ENCODE data around the gene ECHDC3. TPM values are rescaled to one million over a fixed set of nuclear protein-coding genes. Genes with fewer than 3 reads are reported as not detected.

The ECHDC3 gene
- total RNA-seq, 8 experiments from 2014 or later = 0.59 to 1.9 (median 1.7) TPM; not detected in 2

DNA sequence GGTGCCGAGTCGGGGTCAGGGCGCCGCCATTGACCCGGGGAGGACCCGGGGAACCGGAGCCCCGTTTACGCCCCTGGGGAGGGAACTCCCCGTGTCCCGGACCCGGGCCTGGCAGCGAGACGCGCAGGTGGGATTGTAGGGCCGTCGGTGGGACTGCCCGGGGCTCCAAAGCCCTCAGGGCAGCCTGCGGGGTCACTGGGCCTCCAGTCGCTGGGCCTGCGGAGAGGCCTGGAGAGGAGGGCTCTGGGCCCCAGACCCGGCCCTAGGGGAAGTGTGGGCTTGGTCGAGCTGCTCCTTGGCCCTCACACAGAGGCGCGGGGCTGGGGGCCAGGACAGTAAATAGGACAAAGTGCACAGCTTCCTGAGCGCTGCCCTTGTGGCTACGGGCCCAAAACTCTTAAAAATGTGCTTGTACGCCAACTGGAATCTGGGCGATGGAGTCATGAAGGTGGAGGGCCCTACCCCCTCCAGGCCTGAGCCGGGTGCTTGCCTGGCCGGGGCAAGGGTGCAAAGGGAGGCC lies 657 bp downstream of the ECHDC3 start:
- Histone ChIP-seq H3K27ac (no peak overlapping the region), H3K4me1 (replicated peaks in 1 of 2) (peaks cover 0 to 5% of the 10 kb centered on the region in 2 donors), H3K4me3 (peak overlapping the region; percentile 28 to 48 (median 40))
- in situ Hi-C loops (cut with MboI; ENCODE audit: low pct_unique_long_range_greater_than_20kb in 2 of 9, low sequenced_read_pairs in 9 of 9, unreplicated experiment in 9 of 9) = no loop called here
- 40 to 100% (median 90%) methylated on average over 1 to 5 of the region's 31 CpGs; no CpG with 5 or more reads in 7 of the 10 experiments for WGBS, 10 experiments
- peak in 3 of 8 experiments; percentile 6 to 28 (median 25) for ATAC-seq (replicated peaks in 6 of 8)

DNA sequence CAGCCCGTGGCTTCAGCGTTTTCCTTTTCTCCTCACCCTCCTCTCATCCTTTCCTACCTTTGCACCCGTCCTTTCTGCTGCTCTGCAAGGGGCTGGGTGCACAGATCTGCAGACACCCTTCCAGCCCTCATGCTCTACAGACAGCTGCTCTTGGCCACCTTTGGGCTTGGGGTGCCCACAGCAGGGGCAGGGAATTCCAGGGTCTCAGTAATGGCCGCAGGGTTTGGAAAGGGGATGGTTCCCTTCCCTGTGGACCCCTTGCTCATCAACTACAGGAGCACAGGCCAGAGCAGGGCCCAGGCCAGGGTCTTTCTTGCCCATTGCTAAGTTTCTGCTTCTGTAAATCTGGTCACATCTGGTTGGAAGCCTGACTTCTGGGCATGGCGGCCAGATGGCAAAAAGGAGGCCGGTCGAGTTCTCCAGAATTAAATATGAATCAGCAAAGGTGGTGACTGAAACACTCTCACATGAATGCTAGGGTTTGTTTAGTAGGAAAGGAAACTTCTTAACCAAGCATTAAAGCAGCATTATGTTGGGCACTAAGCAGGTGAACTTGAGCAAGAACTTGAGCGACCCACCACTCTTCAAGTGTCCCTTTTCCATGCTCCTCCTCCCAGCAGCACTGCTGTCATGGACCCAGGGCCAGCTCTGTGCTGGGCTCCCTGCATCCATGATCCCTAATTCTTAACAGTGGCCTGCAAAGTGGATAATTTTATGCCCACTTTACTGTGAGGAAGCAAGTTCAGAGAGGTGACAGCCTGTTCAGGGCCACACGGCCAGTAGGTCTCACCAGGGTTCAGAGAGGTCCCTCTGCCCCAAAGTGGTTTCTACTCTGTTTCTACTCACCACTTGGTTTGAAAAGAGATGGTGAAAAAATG lies 1.5 kb downstream of the ECHDC3 start:
- 58 to 100% (median 97%) methylated on average over 1 to 6 of the region's 9 CpGs; no CpG with 5 or more reads in 2 of the 10 experiments for WGBS, 10 experiments
- Histone ChIP-seq H3K4me3 (no peak overlapping the region), H3K4me1 (replicated peaks in 1 of 2) (peaks cover 0 to 5% of the 10 kb centered on the region in 2 donors), H3K27ac (no peak overlapping the region)
- in situ Hi-C loops (cut with MboI; ENCODE audit: low pct_unique_long_range_greater_than_20kb in 2 of 9, low sequenced_read_pairs in 9 of 9, unreplicated experiment in 9 of 9) = no loop called here
- ATAC-seq (replicated peaks in 6 of 8) = no peak

DNA sequence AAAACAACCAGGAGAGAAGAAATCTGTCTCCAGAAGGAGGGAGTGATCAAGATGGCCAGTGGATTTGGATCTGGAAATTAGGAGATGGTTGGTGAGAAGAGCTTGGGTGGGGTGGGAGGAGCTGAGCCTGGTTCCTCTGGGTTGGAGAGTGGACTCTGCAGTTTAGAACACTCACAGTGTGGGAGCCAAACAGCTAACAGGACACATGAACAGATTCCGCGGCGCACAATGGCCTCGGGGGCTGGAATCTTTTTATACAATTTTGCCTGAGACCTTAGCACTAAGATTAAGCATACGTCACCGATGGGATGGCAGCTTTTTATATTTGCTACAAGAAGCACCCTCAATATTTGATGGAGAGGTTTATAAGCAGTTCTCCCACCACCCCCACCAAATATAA lies 2.9 kb downstream of the ECHDC3 start:
- ATAC-seq (replicated peaks in 6 of 8) = no peak
- Histone ChIP-seq H3K27ac (no peak overlapping the region), H3K4me1 (replicated peaks in 1 of 2) (peaks cover 0 to 5% of the 10 kb centered on the region in 2 donors), H3K4me3 (no peak overlapping the region)
- 60 to 100% (median 74%) methylated on average over 1 to 6 of the region's 6 CpGs; no CpG with 5 or more reads in 4 of the 10 experiments for WGBS, 10 experiments
- in situ Hi-C loops (cut with MboI; ENCODE audit: low pct_unique_long_range_greater_than_20kb in 2 of 9, low sequenced_read_pairs in 9 of 9, unreplicated experiment in 9 of 9) = no loop called here

DNA sequence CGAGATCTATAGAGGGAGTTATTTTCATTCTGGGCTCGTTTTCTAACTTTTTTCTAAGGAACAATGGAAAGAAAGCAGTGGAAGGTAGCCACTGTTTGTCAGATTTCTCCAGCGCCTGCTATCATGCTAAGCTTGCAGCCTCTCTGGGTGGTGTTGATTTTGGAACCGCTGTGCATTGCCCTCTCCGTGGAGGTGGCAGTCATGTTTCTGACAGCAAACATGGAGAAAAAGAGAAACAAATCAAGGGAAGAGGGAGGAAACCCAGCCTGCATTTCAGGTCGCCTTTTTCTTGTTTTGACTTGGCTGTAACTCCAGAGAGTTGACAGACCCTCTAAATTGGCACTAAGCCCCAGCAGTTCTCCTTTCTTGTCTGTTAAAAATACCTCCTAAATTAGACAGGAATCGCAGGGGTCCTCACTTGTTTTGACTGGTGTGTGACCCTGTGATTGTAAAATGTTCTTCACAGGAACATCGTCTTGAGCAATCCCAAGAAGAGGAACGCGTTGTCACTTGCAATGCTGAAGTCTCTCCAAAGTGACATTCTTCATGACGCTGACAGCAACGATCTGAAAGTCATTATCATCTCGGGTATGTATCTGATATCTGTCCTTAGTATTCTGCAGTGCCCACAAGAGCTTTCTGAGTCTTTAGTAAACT lies 4.8 kb downstream of the ECHDC3 start:
- WGBS, 10 experiments = 0 to 89% (median 78%) methylated on average over 3 to 13 of the region's 13 CpGs; no CpG with 5 or more reads in 1 of the 10 experiments
- in situ Hi-C loops (cut with MboI; ENCODE audit: low pct_unique_long_range_greater_than_20kb in 2 of 9, low sequenced_read_pairs in 9 of 9, unreplicated experiment in 9 of 9) = no loop called here
- ATAC-seq (replicated peaks in 6 of 8) = no peak
- Histone ChIP-seq H3K27ac (no peak overlapping the region), H3K4me3 (no peak overlapping the region), H3K4me1 (replicated peaks in 1 of 2) (no peaks in the 10 kb centered on the region)

DNA sequence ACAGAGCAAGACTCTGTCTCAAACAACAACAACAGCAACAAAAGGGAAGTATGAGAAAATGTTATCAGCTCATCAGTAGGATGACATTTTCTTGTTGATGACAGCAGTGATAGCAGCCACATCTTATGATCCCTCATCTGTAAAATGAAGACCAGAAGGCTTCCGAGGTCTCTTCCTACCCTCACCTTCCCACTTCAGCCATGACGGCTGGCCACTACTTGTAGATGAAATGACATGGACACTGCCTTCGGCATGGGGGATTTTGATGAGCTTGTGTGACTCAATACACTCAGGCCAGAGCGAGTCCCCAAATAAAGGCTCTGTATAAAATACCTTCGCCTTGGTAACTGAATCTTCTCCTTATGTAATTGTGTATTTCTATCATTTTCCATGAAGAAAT lies 6.7 kb downstream of the ECHDC3 start:
- ATAC-seq (replicated peaks in 6 of 8) = no peak
- H3K27ac ChIP-seq = no peak overlapping the region
- H3K4me3 ChIP-seq = no peak overlapping the region
- WGBS, 10 experiments = 50 to 100% (median 78%) methylated on average over 1 to 5 of the region's 5 CpGs; no CpG with 5 or more reads in 2 of the 10 experiments
- in situ Hi-C loops (cut with MboI; ENCODE audit: low pct_unique_long_range_greater_than_20kb in 2 of 9, low sequenced_read_pairs in 9 of 9, unreplicated experiment in 9 of 9) = no loop called here
- no peaks in the 10 kb centered on the region for H3K4me1 ChIP-seq (replicated peaks in 1 of 2)

DNA sequence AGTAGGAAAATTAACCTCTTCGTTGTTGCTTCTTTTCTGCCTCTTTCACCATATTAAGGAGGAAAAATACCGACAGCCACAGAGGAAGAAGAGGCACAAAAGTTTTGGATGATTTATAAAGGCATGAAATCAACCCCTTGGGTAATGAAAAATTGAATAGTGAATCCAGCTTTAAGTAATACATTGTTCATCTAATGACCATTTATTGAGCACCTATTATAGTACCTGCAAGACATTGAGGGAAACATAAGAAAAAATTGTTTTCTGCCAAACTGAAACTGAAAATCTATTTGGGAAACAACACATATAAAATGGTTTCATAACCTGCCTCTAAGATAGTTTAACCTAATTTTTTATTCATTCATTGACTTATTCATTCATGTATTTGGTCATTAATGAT lies 8.2 kb downstream of the ECHDC3 start:
- Histone ChIP-seq H3K4me1 (replicated peaks in 1 of 2) (no peaks in the 10 kb centered on the region), H3K27ac (no peak overlapping the region), H3K4me3 (no peak overlapping the region)
- ATAC-seq (replicated peaks in 6 of 8) = no peak
- WGBS, 10 experiments = 64 to 100% (median 91%) methylated on average over 1 to 2 of the region's 2 CpGs; no CpG with 5 or more reads in 1 of the 10 experiments
- in situ Hi-C loops (cut with MboI; ENCODE audit: low pct_unique_long_range_greater_than_20kb in 2 of 9, low sequenced_read_pairs in 9 of 9, unreplicated experiment in 9 of 9) = loop anchor here in 5 of 9 experiments (10.0 to 25.0 kb wide), 2 partner anchors 236 to 238 kb away; no protein-coding TSS in a partner anchor

DNA sequence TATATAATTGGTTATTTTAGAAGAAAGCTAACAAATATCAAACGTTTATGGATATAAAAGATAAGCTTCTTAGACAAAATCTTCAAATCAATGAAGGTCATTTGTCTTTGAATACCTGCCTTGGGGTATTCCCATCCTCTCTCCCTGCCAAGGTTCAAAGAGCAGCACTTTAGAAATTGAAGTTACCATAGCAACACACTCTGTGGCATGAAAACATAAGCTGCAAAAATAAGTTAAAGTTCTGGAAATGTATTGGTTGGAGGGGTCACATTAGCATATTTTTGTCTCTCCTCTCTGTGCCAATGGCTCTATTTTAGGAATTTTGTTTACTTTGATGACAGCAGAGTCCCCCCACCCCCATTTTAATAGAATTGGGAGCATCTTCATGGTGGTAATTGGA lies 12.0 kb downstream of the ECHDC3 start:
- no peak for ATAC-seq (replicated peaks in 6 of 8)
- no peak overlapping the region for H3K27ac ChIP-seq
- in situ Hi-C loops (cut with MboI; ENCODE audit: low pct_unique_long_range_greater_than_20kb in 2 of 9, low sequenced_read_pairs in 9 of 9, unreplicated experiment in 9 of 9) = loop anchor here in 5 of 9 experiments (10.0 to 25.0 kb wide), 2 partner anchors 239 to 242 kb away; no protein-coding TSS in a partner anchor
- H3K4me3 ChIP-seq = no peak overlapping the region
- H3K4me1 ChIP-seq (replicated peaks in 1 of 2) = peaks cover 3 to 10% of the 10 kb centered on the region in 2 donors
- WGBS, 10 experiments = 0% methylated on average over 1 of the region's 1 CpG; no CpG with 5 or more reads in 2 of the 10 experiments

DNA sequence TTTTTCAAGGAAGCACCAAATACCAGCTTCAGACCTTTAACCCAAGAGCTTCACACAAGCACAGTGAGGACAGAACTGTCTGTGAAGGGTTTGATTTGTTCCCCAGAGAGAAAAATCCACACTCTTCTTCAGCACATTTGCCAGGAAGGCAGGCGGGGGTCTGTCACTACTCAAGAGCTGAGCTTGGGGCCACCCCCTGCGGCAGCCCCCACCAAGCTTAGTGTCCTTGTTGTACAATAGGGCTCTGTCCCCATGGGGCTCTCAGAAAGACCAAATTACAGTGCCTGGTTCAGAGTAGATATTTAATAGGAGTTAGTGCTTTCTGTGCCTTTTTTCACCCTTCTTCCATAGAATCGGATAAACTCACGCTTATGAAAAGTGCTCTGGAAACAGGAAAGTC lies 12.4 kb downstream of the ECHDC3 start:
- H3K4me1 ChIP-seq (replicated peaks in 1 of 2) = peaks cover 3 to 10% of the 10 kb centered on the region in 2 donors
- ATAC-seq (replicated peaks in 6 of 8) = no peak
- H3K27ac ChIP-seq = no peak overlapping the region
- WGBS, 10 experiments = 60 to 100% (median 100%) methylated on average over 1 to 2 of the region's 4 CpGs; no CpG with 5 or more reads in 5 of the 10 experiments
- no peak overlapping the region for H3K4me3 ChIP-seq
- in situ Hi-C loops (cut with MboI; ENCODE audit: low pct_unique_long_range_greater_than_20kb in 2 of 9, low sequenced_read_pairs in 9 of 9, unreplicated experiment in 9 of 9) = loop anchor here in 5 of 9 experiments (10.0 to 25.0 kb wide), 2 partner anchors 240 to 242 kb away; no protein-coding TSS in a partner anchor

DNA sequence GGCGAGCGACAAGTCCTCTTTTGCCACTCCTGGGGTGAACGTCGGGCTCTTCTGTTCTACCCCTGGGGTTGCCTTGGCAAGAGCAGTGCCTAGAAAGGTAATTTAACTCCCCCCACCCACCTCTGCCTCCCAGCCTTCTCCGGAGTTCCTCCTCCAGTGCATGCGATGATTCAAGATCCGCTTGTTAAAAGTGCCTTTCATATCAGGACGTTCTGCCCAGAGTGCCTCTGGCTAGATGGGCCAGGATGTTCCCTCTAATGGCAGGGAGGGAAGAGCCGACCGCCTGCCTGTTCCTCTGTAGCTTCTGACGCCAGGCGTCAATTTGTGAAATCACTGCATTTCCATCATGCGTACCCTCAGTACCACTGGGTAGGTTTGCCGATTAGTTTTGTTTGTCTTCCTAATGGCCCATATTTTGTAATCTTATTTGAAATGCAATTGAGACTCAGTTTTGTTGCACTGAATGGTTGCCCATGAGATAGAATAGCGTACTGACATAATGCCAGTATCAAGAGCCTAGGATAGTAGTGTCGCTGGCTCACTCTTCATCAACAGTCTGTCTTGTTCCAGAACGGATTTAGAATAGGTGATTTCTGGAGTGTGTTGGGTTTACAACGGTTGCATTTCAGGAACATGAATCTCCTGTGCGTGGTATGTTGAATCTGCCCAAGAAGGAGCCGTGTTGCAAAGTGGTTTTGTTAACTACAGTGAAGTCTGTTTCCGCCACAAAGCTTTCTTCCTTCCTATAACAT lies 13.5 kb downstream of the ECHDC3 start:
- Histone ChIP-seq H3K27ac (no peak overlapping the region), H3K4me3 (no peak overlapping the region), H3K4me1 (replicated peaks in 1 of 2) (peaks cover 3 to 10% of the 10 kb centered on the region in 2 donors)
- in situ Hi-C loops (cut with MboI; ENCODE audit: low pct_unique_long_range_greater_than_20kb in 2 of 9, low sequenced_read_pairs in 9 of 9, unreplicated experiment in 9 of 9) = loop anchor here in 5 of 9 experiments (10.0 to 25.0 kb wide), 2 partner anchors 241 to 243 kb away; no protein-coding TSS in a partner anchor
- WGBS, 10 experiments = 82 to 93% (median 90%) methylated on average over 4 to 20 of the region's 21 CpGs
- ATAC-seq (replicated peaks in 6 of 8) = no peak

DNA sequence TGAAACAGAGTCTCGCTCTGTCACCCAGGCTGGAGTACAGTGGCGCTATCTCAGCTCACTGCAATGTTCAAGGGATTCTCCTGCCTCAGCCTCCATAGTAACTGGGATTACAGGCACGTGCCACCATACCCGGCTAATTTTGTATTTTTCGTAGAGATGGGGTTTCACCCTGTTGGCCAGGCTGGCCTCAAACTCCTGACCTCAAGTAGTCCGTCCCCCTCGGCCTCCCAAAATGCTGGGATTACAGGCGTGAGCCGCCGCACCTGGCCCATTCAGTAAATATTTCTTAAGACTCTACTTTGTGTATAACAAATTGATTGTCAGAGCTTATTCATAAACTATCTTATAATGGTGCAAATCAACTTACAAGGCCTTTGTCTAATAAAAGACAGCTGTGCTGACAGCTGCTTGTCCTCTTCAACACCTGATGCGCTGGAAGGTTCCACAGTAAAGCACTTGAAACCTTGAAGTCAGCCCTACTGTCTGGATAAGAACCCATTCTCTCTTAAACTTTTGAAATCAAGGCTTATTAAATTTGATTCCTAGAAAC lies 14.7 kb downstream of the ECHDC3 start:
- H3K27ac ChIP-seq = no peak overlapping the region
- 0 to 100% (median 78%) methylated on average over 1 to 11 of the region's 11 CpGs; no CpG with 5 or more reads in 2 of the 10 experiments for WGBS, 10 experiments
- ATAC-seq (replicated peaks in 6 of 8) = no peak
- in situ Hi-C loops (cut with MboI; ENCODE audit: low pct_unique_long_range_greater_than_20kb in 2 of 9, low sequenced_read_pairs in 9 of 9, unreplicated experiment in 9 of 9) = loop anchor here in 5 of 9 experiments (10.0 to 25.0 kb wide), 2 partner anchors 242 to 245 kb away; no protein-coding TSS in a partner anchor
- H3K4me1 ChIP-seq (replicated peaks in 1 of 2) = peaks cover 3 to 10% of the 10 kb centered on the region in 2 donors
- H3K4me3 ChIP-seq = no peak overlapping the region

DNA sequence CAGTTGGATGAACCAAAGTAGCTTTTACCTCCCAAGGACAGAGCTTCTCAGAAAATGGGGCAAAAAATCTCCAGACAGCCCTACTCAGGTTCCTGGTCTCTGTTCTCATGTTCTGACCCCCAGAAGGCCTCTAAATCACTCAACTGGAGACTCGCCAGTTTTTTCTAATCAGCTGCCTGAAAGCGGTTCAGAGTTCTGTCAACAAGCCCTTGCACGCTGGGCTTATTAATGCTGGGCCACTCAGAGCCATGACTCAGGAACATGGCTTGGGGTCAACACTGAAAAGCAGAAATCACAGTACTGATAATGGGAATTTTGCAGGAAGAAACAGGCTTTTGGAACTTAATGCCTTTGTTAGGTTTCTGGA lies 15.3 kb downstream of the ECHDC3 start:
- ATAC-seq (replicated peaks in 6 of 8) = peak in 7 of 8 experiments; percentile 12 to 90 (median 84)
- Histone ChIP-seq H3K4me1 (replicated peaks in 1 of 2) (peaks cover 3 to 10% of the 10 kb centered on the region in 2 donors), H3K27ac (peak overlapping the region in 1 of 2 donors; percentile 52), H3K4me3 (no peak overlapping the region)
- 18 to 92% (median 37%) methylated on average over 1 to 3 of the region's 3 CpGs; no CpG with 5 or more reads in 2 of the 10 experiments for WGBS, 10 experiments
- in situ Hi-C loops (cut with MboI; ENCODE audit: low pct_unique_long_range_greater_than_20kb in 2 of 9, low sequenced_read_pairs in 9 of 9, unreplicated experiment in 9 of 9) = loop anchor here in 5 of 9 experiments (10.0 to 25.0 kb wide), 2 partner anchors 243 to 245 kb away; no protein-coding TSS in a partner anchor
